Measurements from ENCODE around the gene CYTH1.

GRCh38 chr17:78828470-78829185 lies 46.6 kb upstream of the CYTH1 start:
- TF ChIP-seq GATA2 (IDR thresholded peaks at IDR 0.05; ENCODE audit: low read depth, low read length) (no peak), GATA3 (IDR thresholded peaks at IDR 0.05; ENCODE audit: low read depth, low read length) (no peak)

Data from SH-SY5Y (cell line).